HEK293 (cell line): ENCODE measurements around the gene C7orf33.
"Not testable (repeated sequence)": the region's sequence is repeated elsewhere in the genome, so short reads cannot be mapped to it uniquely, and the experiment has no call there.

Experiments
- CTCF ChIP-seq: fragments of 450-650 bp; formaldehyde crosslinking; IDR thresholded peaks from 2 replicates; pipeline ENCODE4 v1.5.1; 2016; ENCODE audit warnings: missing biosample characterization, missing genetic modification characterization
- INSM2 ChIP-seq: fragments of 450-650 bp; formaldehyde crosslinking; IDR thresholded peaks from 2 replicates; pipeline ENCODE4 v1.5.1; 2016; ENCODE audit warnings: missing biosample characterization, missing genetic modification characterization
- MZF1 ChIP-seq: fragments of 450-650 bp; formaldehyde crosslinking; IDR thresholded peaks from 2 replicates; pipeline ENCODE4 v1.5.1; 2017; ENCODE audit warnings: missing biosample characterization, missing genetic modification characterization, borderline replicate concordance
- PRDM10 ChIP-seq: fragments of 450-650 bp; formaldehyde crosslinking; IDR thresholded peaks from 2 replicates; pipeline ENCODE4 v1.5.1; 2016; ENCODE audit warnings: missing biosample characterization, missing genetic modification characterization
- ZNF24 ChIP-seq: fragments of 450-650 bp; formaldehyde crosslinking; IDR thresholded peaks from 2 replicates; pipeline ENCODE4 v1.5.1; 2016; ENCODE audit warnings: missing biosample characterization, missing genetic modification characterization
- ZNF791 ChIP-seq: fragments of 450-650 bp; formaldehyde crosslinking; IDR thresholded peaks from 2 replicates; pipeline ENCODE4 v1.5.1; 2016; ENCODE audit warnings: missing biosample characterization, missing genetic modification characterization

- TF ChIP-seq ZNF24 (tag by site-specific recombination); CTCF (tag by site-specific recombination); PRDM10 (tag by site-specific recombination); MZF1 (tag by site-specific recombination); INSM2 (tag by site-specific recombination); ZNF791: not testable (repeated sequence)
These were observed 19.6 kb upstream of the C7orf33 start for GRCh38 chr7:148570973-148571372.
